Liver (tissue), 9 donors: Measurements from ENCODE around the gene PRG2. TPM values are rescaled to one million over a fixed set of nuclear protein-coding genes. Genes with fewer than 3 reads are reported as not detected.

Experiments used
- DNase-seq: peaks from one replicate; pipeline ENCODE4 v3.0.0-alpha.2; 2017; ENCODE audit warnings: low spot score
- H3K27ac ChIP-seq, 2 donors: one replicate each; pipeline ENCODE4 v1.7.0; 2013; ENCODE audit warnings: inconsistent platforms in 2 of 2, low read length in 2 of 2, control low read depth in 1 of 2, low read depth in 1 of 2, mild to moderate bottlenecking in 1 of 2
- H3K27me3 ChIP-seq, 4 donors: one replicate each; pipeline versions ENCODE4 v1.6.1 to v1.7.0; 2013; ENCODE audit warnings: low read length in 3 of 4, inconsistent platforms in 1 of 4, mild to moderate bottlenecking in 1 of 4, moderate library complexity in 1 of 4; ENCODE audit not compliant: control insufficient read depth in 4 of 4, insufficient read depth in 4 of 4
- H3K36me3 ChIP-seq, 4 donors: one replicate each; pipeline versions ENCODE4 v1.6.1 to v1.7.0; 2013; ENCODE audit warnings: low read length in 3 of 4, mild to moderate bottlenecking in 3 of 4, low read depth in 1 of 4, moderate library complexity in 1 of 4; ENCODE audit not compliant: control insufficient read depth in 4 of 4, insufficient read depth in 3 of 4
- H3K4me1 ChIP-seq, 4 donors: one replicate each; pipeline versions ENCODE4 v1.6.1 to v1.7.0; 2013; ENCODE audit warnings: low read length in 3 of 4, mild to moderate bottlenecking in 3 of 4, moderate library complexity in 1 of 4; ENCODE audit not compliant: control insufficient read depth in 4 of 4, insufficient read depth in 4 of 4
- H3K4me3 ChIP-seq, 3 donors: one replicate each; pipeline versions ENCODE4 v1.6.1 to v1.7.0; 2013; ENCODE audit warnings: low read length in 3 of 3, control low read depth in 1 of 3, low read depth in 1 of 3, mild to moderate bottlenecking in 1 of 3
- H3K9ac ChIP-seq, 2 donors: one replicate each; pipeline ENCODE4 v1.7.0; 2013; ENCODE audit warnings: low read length in 2 of 2, mild to moderate bottlenecking in 2 of 2, moderate library complexity in 2 of 2, control low read depth in 1 of 2, low read depth in 1 of 2
- H3K9me3 ChIP-seq, 4 donors: one replicate each; pipeline versions ENCODE4 v1.6.1 to v1.7.0; 2013; ENCODE audit warnings: low read length in 3 of 4; ENCODE audit not compliant: control insufficient read depth in 4 of 4
- CTCF ChIP-seq: fragments of 150-350 bp; IDR thresholded peaks from 2 replicates; pipeline ENCODE4 v1.5.1; 2017; ENCODE audit warnings: improper control_type of control experiment, low read depth, low read length; ENCODE audit not compliant: missing input control
- EGR1 ChIP-seq, 2 donors: IDR thresholded peaks; 2 replicates each; pipeline ENCODE4 v1.6.1; 2016 to 2018; ENCODE audit warnings: antibody characterized with exemption in 2 of 2, low read depth in 2 of 2
- FOXA2 ChIP-seq: IDR thresholded peaks from 2 replicates; pipeline ENCODE4 v1.6.1; 2016; ENCODE audit warnings: antibody characterized with exemption
- GABPA ChIP-seq, 2 donors: IDR thresholded peaks in 1 of 2; conservative IDR thresholded peaks in 1 of 2; 2 replicates each; pipeline ENCODE4 v1.6.1; 2016; ENCODE audit warnings: antibody characterized with exemption in 2 of 2, mild to moderate bottlenecking in 1 of 2, moderate library complexity in 1 of 2
- HNF4G ChIP-seq: IDR thresholded peaks from 2 replicates; pipeline ENCODE4 v1.6.1; 2016; ENCODE audit warnings: antibody characterized with exemption
- JUND ChIP-seq, 2 donors: IDR thresholded peaks; 2 replicates each; pipeline ENCODE4 v1.6.1; 2016; ENCODE audit warnings: antibody characterized with exemption in 2 of 2
- NR2F2 ChIP-seq: IDR thresholded peaks from 2 replicates; pipeline ENCODE4 v1.6.1; 2016; ENCODE audit warnings: antibody characterized with exemption
- REST ChIP-seq: IDR thresholded peaks from 2 replicates; pipeline ENCODE4 v1.6.1; 2016; ENCODE audit warnings: antibody characterized with exemption, mild to moderate bottlenecking
- TAF1 ChIP-seq: conservative IDR thresholded peaks from 2 replicates; pipeline ENCODE4 v1.6.1; 2016; ENCODE audit warnings: antibody characterized with exemption, mild to moderate bottlenecking
- WGBS: extraction: QIAGEN DNeasy Blood & Tissue Kit; methylation state at CpG from one replicate; pipeline ENCODE4 v1.1.7; 2013; 5-methylcytosine and 5-hydroxymethylcytosine counted together
- polyA plus RNA-seq, 2 donors: library from polyadenylated mRNA; stranded (reverse) in 1 of 2; unstranded in 1 of 2; fragments of 200-250 nt in 1 of 2; fragments of >200 nt in 1 of 2; fragmentation: Nextera tagmentation in 1 of 2; extraction: Ambion mirVana in 1 of 2; gene quantifications; one replicate each; pipeline versions ENCODE4 v1.2.1 to v1.2.3, GENCODE V29; 2013 to 2015
- total RNA-seq, 2 donors: library from RNA; depleted of rRNA; stranded (reverse); fragments of >200 nt; gene quantifications; one replicate each; pipeline ENCODE4 v1.2.3, GENCODE V29; 2014
- TF ChIP-seq, protein P1 (sequence below): IDR thresholded peaks from 2 replicates; pipeline ENCODE4 v1.6.1; 2016; ENCODE audit warnings: antibody characterized with exemption
- donor health status: healthy.
- donor health status: healthy.
- donor health status: healthy.
- donor health status: healthy.
- donor health status: healthy.

PRG2 gene
- total and polyA plus RNA-seq, 4 donors = 0.74 to 24.2 (median 1.2) TPM; not detected in 1

- TF ChIP-seq NR2F2 (peak; percentile 19), GABPA (IDR thresholded peaks at IDR 0.05 in 1 of 2, conservative IDR thresholded peaks at IDR 0.05 in 1 of 2) (no peak), JUND (IDR thresholded peaks at IDR 0.05) (no peak)
- Histone ChIP-seq H3K27me3 (no peaks in the 10 kb centered on the region), H3K4me1 (peaks cover 0 to 9% (median 2%) of the 10 kb centered on the region in 4 donors), H3K27ac (no peak overlapping the region), H3K36me3 (no peaks in the 10 kb centered on the region), H3K9me3 (no peaks in the 10 kb centered on the region), H3K4me3 (no peak overlapping the region), H3K9ac (no peak overlapping the region)
- 90% methylated on average over 9 of the region's 9 CpGs for WGBS
- no peak for DNase-seq
Observed at GRCh38 chr11:57359896-57360690, 30.4 kb downstream of the PRG2 start.

- Histone ChIP-seq H3K4me3 (no peak overlapping the region), H3K4me1 (peaks cover 0 to 9% (median 2%) of the 10 kb centered on the region in 4 donors), H3K27me3 (no peaks in the 10 kb centered on the region), H3K9me3 (no peaks in the 10 kb centered on the region), H3K36me3 (no peaks in the 10 kb centered on the region), H3K9ac (no peak overlapping the region), H3K27ac (no peak overlapping the region)
- no peak for DNase-seq
- WGBS = 94% methylated on average over 5 of the region's 5 CpGs
- TF ChIP-seq FOXA2 (no peak), TAF1 (no peak), CTCF (no peak), EGR1 (IDR thresholded peaks at IDR 0.05; ENCODE audit: low read depth in 2 of 2) (no peak), HNF4G (no peak), REST (no peak)
- TF ChIP-seq, protein P1, sequence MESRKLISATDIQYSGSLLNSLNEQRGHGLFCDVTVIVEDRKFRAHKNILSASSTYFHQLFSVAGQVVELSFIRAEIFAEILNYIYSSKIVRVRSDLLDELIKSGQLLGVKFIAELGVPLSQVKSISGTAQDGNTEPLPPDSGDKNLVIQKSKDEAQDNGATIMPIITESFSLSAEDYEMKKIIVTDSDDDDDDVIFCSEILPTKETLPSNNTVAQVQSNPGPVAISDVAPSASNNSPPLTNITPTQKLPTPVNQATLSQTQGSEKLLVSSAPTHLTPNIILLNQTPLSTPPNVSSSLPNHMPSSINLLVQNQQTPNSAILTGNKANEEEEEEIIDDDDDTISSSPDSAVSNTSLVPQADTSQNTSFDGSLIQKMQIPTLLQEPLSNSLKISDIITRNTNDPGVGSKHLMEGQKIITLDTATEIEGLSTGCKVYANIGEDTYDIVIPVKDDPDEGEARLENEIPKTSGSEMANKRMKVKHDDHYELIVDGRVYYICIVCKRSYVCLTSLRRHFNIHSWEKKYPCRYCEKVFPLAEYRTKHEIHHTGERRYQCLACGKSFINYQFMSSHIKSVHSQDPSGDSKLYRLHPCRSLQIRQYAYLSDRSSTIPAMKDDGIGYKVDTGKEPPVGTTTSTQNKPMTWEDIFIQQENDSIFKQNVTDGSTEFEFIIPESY = no peak
Observed at GRCh38 chr11:57359396-57359795, 31.1 kb downstream of the PRG2 start.
